Measurements from ENCODE around the gene NOXA1.
A peak's percentile ranks its signal among the peaks of the same experiment; 100 is the strongest.
"Not testable (repeated sequence)": the region's sequence is repeated elsewhere in the genome, so short reads cannot be mapped to it uniquely, and the experiment has no call there.

The NOXA1 gene

DNA sequence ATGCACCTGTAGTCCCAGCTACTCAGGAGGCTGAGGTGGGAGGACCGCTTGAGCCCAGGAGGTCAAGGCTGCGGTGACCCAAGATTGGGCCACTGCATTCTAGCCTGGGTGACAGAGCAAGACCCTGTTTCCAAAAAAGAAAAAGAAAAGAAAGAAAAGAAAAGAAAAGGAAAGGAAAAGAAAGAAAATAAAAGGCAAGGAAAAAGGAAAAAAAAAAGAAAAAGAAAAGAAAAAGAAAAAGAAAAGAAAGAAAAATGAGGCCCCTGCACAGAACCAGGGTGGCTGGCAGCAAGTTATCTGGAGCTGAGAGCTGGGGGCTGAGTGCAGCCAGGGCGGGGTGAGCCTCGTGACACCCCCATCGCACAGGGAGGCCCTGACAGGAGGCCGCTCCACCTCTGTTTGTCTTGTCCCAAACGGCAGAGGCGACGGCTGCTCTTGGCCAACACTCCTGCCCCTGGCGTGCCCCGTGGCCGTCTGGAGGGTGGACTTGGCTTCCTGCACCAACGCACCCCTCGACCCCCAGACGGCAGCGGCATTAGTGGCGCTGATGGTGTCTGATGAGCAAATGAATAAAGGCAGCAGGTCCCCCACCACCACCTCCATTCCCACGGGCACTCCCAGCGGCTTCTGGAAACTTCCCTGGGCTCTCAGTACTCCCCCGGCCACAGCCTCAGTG lies 17.0 kb upstream of the NOXA1 start:
- no peak for DNase-seq

DNA sequence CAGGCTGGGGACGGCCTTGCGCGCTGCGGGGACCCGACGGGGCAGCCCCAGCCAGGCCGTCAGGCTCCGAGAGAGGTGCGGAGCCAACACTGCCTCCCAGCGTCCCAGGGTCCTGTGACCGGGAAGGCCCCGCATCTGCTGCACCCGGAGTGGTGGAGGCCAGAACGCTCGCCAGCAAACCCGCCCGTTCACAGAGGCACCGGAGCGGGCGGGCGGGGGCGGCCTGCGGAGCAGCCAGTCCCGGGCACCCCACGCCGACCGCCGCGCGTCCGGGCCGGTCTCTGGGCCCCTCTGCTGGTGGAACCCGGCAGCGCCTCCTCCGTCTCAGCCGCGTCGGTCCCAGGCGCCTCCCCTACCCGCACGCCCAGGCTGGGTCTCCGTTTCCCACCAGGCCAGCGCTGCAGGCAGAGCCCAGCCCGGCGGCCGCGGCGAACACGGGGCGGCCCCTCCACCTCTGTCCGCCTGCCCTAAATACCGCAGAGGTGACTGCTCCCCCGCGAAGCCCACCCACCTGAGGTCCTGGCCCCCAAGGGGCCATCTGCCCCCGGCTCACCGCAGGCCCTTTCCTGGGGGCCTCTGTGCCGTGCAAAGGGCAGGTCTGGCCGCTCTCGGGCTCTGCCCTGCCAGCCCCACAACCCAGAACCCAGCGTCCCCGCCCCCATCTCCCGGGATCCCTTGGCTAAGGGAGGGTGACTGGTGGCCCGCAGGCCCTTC lies 16.2 kb upstream of the NOXA1 start:
- DNase-seq = peak; percentile 84

DNA sequence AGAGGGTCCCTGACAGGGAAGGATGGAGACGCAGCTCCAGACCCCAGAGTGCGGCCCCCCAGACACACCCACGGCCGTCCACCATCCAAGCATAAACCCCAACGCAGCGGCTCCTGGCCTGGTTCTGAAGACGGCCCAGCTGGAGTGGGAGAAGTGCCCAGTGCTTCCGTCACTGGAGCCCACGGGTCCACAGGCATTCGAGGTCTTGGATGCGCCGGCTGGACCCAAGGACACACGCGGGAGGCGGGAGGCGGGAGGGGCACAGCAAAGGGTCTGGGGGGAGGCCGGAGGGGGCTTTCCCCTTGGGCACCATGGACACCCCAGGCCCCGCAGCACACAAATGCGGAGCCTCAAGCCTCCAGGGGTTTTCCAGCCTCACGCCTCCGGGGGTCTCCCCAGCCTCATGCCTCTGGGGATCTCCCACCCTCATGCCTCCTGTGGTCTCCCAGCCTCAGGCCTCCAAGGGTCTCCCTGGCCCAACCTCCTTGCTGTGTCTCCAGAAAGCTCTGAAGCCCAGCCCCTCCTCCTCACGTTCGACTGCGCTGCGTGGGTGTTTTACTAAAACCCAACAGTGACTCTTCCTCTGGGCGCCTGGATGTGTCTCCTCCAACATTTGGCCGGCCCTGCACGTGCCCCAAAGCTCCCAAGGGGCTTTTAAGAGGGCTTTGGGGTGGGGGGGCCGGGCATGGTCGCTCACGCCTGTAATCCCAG lies 15.4 kb upstream of the NOXA1 start:
- DNase-seq = no peak

DNA sequence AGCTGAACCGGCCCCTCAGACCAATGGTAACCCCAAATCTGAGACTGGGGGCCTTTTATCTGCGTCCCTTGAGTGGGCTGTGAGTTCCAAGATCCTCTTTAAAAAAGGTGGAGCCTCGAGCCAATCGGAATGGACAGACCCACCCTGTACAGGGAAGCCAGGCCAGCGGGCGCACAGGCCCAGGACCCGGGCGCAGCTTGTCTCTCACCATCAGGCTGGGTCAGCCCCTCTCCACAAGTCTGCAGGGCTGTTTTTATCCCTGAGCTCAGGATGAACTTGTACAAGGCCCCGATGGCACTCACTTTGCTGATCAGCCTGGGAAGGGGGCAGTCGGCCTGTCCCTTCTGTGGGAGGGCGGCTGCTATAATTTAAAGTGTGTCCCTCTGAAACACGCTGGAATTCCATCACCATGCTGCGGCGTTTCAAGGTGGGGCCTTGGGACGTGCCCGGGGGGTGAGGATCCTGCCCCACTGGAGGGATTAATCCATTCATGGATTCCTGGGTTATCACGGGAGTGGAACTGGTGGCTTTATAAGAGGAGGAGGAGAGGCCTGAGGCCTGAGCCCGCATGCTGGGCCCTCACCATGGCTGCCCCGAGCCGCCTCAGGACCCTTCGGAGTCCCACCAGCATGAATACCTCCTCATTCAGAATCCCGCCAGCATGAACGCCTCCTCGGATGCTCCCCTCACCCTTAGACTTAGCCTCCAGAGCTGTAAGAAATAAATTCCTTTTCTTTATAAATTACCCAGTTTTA lies 14.4 kb upstream of the NOXA1 start:
- DNase-seq = no peak

DNA sequence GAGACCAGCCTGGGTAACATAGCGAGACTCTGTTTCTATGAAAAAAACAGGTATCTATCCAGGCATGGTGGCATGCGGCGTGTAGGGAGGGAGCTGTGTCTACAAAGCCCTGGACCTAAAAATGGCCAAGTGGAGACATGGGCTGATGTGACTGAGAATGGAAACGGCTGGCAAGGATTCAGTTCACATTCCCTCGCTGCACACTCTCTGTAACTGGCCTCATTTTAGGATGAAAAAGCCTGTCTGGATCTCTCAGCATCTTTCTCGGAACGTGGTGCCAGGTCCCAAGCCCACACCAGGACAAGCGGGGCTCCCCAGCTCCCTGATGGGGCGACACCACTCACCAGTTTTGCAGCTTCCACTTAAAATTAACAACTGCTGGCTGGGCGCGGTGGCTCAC lies 13.7 kb upstream of the NOXA1 start:
- no peak for DNase-seq

DNA sequence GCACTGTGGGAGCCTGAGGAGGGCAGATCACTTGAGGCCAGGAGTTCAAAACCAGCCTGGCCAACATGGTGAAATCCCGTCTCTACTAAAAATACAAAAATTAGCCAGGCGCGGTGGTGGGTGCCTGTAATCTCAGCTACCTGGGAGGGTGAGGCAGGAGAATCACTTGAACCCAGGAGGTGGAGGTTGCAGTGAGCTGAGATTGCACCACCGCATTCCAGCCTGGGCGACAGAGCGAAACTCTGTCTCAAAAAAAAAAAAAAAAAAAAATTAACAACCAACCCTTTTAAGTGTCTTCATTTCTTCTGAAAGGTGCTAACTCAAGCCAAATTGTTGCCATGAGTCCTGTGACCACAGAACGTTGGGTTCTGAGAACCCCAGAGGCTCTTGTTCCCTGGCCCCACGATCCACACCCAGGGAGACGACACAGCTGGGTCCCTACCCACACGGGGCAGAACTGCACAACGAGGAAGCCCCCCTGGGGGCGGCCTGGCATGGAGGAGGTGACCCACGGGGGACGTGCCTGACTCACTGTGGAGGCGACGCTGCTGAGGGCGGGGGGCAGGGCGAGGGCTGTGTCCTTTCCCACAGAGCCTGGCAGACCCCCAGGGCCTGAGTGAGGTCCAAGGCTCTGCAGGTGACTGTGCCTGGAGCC lies 12.8 kb upstream of the NOXA1 start:
- not testable (repeated sequence) for DNase-seq

DNA sequence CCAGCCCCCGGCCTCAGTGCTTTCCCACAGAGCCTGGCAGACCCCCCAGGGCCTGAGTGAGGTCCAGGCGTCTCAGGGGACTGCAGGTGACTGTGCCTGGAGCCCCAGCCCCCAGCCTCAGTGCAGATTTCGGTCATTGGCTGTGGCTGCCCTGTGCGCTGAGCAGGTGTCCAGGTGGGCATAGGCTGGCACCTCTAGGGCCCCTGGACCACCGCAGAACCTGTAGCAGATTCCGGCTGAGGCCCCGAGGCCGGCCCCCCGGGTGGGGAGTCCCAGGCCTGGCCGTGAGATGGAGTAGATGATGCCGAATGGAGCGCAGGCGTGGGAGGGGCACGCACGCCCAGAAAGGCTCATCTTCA lies 12.3 kb upstream of the NOXA1 start:
- DNase-seq = no peak

DNA sequence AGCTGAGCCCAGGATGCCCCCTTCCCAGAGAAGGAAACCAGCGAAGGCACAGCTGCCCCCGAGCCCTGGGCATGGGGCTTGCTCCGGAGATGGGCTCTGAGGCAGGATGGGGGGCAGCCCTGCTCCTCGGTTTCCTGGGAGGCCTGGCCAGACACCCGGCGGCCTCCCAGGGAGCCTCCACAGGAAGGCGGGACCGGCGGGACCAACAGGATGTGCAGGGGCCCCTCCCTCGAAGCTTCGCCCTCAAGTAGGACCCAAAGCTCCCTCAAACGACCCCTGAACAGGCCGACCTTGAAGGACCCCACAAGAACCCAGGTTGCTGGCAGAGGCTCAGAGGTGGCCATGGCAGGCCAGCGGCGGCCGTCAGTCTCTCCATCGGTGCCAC lies 11.9 kb upstream of the NOXA1 start:
- no peak for DNase-seq

DNA sequence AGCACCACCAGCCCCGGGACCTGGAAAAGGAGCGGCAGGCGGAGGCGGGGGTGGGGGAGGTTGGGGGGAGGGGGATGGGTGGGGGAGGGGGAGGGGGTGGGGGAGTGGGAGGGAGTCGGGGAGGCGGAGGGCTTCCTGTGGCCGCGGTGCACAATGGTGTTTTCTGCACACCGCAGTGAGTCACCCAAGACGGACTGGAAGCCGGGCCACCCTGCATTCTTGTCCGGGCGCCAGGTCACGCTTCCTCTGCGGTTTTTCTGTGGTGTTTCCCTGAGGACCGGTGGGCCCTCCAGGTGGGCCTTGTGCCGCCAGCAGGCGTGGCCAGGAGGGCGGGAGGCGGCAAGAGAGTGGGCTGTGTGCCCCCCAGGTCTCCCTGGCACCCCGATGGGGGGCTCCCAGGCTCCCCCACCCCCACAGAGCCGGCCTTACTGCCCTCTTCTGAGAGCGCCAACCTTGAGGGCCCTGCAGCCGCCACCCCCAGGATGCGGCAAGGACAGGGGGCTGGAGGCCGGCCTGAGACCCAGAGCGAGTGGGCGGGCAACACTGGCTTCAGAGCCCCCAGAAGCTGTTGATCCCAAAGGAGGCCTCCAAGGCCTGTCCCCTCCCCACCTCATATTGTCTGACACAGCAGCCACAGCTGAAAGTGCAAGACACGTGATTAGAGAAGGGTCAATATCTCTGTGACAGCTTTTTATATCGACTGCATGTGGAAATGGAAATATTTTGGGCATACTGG lies 11.4 kb upstream of the NOXA1 start:
- DNase-seq = peak; percentile 71

DNA sequence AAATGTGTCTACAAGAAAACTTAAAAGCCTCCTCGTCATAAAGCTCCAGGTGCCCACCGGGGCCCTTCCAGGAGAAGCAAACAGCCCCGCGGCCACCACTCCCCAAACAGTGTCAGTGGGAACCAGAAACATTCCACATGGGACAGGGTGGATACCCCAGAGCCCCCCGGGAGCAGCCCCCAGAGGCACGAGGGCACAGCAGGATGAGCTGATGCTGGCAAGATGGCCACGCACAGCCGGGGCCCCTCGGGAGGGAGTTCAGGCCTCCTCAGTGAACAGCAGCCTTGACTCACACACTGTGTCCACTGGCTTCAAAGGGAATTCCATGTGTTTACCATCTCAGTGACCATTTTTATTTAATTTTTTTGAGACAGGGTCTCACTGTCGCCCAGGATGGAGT lies 10.8 kb upstream of the NOXA1 start:
- no peak for DNase-seq

DNA sequence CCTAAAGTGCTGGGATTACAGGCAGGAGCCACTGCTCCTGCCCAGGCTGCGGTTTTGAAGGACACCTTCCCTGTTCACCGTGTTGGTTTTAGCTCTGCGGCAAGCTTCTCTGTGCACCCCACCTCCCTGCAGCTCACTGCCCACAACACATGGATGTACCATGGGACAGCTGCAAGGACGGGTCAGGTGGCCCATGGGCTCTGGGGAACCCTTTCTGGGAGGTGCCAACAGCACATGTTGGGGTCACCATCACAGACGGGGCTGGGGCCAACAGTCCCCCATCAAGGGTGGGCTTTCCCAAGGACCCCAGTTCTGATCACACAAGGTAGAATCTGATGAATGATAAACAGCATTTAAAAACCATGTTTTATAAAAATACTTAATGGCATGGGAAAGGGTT lies 7.7 kb upstream of the NOXA1 start:
- no peak for DNase-seq

DNA sequence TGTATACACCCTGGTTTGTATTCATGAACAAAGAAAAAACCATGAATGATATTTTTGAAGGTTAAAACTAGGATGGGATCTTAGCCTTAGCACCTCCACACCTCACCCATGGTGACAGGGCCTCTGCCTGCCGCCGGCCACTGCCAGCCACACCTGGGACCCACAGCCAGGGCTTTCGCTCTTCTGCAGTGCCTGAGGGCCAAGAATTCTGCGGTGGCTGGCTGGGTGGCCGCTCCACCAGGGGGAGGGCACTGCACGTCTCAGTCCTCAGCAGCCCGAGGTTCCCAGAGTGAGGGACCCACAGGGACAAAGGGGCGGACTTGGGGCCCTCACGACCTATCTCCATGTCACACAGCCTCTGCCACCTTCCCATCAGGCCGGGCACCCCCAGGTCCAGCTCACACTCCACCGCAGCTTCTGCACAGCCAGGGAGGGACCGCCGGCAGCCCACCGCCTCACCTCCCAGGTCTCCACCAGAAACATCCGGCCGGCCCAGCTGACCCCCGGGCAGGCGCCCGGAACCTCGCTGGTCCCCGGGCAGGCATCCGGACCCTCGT lies 7.1 kb upstream of the NOXA1 start:
- DNase-seq = no peak

DNA sequence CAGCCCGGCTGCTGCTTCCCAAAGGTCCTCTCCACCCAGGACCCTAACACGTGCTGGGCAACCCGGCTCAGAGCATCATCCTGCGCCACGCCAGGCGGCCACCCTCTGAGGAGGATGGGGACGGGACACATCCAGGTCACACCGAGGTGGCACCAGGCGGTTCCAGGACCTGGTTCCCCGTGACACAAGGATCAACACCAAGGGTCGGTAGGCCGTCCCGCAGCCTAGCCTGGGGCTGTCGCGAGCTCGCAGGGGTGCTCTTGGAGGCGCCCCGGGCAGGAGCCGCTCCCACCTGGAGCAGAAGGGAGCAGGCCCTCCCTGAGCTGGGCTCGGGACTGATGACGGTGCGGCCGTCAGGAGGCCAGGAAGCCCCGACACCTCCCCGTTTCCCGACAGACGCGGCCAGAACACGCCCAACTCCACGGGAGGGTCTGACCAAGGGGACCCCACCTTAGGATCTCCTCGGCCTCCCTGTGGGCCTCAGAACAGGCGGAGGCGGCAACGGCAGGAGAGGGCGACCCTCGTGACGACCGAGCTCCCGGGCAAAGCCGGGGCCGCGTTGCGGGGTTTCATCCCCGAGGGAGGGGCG lies 6.5 kb upstream of the NOXA1 start:
- DNase-seq = no peak

DNA sequence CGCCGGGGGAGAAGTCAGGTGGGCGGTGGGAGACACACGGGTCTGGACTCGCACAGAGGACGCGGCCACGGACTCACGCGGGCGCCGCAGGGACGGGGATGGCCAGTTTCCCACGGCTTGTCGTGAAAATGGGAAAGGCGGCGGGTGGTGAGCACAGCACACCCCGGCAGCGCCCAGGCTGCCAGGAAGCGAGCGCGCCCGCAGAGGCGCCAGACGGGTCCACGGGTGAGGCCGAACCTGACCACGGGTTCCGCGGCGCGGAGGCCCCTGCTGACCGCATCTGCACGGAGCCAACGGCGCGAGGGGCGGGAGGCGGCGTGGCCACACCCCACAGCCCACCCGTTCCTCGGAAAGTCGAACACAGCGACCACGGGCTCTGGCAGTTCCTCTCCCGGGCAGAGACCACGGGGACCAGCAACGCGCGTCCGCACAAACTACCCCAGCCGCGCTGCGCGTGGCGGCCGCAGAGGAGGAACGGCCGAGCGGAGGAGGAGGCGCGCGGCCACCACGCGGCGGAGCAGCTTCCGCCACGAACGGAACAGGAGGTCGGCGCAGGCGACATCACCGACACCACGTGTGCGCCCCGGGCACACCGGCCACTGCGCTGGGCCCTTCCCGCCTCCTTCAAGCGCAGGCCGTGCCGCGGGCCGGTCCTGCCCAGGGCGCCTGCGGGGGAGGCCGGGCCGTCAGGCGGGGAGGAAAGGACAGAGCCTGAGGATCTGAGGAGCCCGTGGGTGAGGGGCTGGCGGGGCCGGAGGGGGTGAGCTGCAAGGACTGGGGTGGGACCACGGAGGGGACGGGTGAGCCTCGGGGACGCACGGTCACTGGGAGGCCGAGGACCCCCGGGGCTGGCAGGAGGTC lies 5.8 kb upstream of the NOXA1 start:
- no peak for DNase-seq

DNA sequence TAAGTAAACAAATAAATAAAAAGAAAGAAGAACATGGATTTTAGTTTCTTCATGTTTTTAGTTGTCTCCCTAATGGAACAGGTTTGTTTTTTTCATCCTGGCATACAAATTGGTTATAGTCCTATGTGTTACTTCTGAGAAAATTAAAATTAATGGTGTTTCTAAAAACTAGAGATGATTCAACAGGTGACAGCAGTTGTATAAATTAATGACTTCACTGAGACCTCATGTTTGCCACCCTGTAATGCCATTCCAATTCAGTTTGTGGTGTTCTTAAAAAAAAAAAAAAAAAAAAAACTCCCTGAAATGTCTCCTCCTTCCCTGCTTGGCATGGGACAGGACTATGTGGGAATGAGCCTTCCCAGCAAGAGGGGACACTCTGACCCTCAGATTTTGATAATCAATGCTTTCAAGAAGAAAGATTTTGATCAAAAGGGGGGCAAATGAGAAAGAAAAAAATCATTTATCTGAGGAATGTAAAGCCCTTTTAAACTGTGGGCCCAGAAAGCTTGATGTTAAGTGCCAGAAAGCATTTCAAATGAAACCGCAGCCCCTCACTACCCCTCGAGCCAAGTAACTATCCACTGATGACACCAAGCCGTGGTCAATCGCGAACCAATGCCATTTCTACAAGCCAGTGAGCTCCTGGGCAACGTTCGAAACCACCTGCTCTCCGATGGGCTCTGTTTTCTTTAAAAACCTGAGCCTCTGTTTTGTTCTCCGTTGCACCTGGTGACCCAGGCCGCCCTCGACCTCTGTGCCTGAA lies 1.2 kb upstream of the NOXA1 start:
- DNase-seq = peak; percentile 62

DNA sequence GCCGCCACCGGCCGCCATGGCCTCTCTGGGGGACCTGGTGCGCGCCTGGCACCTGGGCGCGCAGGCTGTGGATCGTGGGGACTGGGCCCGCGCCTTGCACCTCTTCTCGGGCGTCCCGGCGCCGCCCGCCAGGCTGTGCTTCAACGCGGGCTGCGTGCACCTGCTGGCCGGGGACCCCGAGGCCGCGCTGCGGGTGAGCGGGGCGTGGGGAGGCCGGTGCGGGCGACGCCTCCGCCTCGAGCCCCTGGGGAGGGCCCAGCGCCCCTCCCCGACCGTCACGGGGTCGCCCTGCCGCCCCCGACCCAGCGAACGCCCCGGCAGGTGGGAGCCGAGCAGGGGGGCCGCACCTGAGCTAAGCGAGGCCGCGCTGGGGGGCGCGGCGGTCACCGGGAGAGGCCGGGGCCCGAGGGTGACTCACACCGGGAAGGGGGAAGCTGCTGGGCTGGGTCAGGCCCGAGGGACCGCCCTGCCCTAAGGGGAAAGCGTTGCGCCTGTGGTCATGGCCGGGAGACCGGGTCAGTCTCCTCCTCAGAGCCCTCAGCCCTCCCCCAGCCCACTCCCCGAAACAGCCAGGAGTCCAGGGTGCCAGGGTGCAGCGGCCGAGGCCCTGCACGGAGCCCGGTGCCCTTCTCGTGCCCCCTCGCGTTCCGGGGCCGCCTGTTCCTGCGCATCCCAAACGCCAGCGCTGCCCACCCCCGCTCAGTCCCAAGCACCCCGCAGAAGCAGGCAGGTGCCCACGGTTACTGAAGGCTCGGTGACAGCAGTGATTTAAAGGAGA lies 510 bp downstream of the NOXA1 start:
- peak; percentile 65 for DNase-seq

DNA sequence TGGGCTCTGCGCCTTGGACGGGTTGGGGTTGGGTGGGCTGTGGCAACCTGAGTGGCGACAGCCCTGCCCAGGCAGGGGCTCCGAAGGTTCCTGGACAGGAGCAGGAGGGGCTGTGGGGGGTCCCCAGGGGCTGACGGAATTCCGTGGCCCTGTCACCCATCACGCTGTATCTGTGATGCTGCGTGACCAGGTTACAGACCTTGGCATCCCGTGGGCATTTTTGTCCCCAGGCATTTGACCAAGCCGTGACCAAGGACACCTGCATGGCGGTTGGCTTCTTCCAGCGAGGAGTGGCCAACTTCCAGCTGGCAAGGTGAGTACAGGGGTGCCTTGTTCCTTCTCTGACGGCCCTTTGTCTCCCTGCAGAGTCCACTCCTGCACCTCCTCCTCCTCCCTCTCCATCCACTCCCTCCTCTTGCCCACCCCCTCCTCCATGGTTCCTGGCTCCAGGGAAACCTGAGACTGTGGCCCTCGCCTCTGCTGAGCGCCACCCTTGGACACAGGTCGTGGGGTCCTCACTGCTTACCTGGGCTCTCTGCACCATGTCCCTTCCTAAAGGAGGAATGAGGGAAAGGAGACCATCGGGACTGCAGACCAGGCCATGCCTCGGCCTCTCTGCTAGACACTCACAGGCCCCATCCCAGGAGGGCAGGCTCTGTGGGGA lies 3.0 kb downstream of the NOXA1 start:
- DNase-seq = no peak
